ENCODE measurements around the gene ARHGEF16. TPM values are rescaled to one million over a fixed set of nuclear protein-coding genes. Genes with fewer than 3 reads are reported as not detected.

Gene ARHGEF16
- total RNA-seq, 1 donor from 2014 or later = 12.2 TPM

- H3K36me3 ChIP-seq = peaks cover 19% of the 10 kb centered on the region
- peaks cover 10% of the 10 kb centered on the region for H3K4me1 ChIP-seq
- no peak overlapping the region for H3K27ac ChIP-seq
- no peaks in the 10 kb centered on the region for H3K9me3 ChIP-seq
- DNase-seq = no peak
- no peaks in the 10 kb centered on the region for H3K27me3 ChIP-seq
- TF ChIP-seq, protein P1, sequence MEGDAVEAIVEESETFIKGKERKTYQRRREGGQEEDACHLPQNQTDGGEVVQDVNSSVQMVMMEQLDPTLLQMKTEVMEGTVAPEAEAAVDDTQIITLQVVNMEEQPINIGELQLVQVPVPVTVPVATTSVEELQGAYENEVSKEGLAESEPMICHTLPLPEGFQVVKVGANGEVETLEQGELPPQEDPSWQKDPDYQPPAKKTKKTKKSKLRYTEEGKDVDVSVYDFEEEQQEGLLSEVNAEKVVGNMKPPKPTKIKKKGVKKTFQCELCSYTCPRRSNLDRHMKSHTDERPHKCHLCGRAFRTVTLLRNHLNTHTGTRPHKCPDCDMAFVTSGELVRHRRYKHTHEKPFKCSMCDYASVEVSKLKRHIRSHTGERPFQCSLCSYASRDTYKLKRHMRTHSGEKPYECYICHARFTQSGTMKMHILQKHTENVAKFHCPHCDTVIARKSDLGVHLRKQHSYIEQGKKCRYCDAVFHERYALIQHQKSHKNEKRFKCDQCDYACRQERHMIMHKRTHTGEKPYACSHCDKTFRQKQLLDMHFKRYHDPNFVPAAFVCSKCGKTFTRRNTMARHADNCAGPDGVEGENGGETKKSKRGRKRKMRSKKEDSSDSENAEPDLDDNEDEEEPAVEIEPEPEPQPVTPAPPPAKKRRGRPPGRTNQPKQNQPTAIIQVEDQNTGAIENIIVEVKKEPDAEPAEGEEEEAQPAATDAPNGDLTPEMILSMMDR (IDR thresholded peaks at IDR 0.05) = no peak
- intact Hi-C loops (cut with DNase I) = no loop called here
- no peak overlapping the region for H3K4me3 ChIP-seq
- ATAC-seq = no peak
Observed at GRCh38 chr1:3506041-3506440, 51.6 kb downstream of the ARHGEF16 start.

DNA sequence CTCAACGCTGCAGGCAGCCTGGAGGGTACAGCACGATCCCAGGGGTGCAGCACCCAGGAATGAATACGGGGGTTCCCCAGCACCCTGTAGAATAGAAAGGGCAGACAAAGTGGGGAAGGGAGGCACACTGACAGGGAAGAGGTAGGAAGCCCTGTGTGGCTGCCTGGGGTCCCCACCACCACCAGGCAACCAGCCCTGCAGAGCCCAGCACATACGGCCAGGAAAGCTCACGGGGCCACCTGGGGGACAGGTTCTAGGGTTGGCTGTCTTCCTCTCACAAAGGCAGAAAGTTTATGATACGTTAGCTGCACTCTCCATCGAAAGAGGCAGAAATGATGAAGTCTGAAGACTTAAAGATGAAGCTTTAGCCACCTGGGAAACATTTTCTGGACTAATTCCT is 52.5 kb downstream of the ARHGEF16 start:
- ATAC-seq = no peak
- TF ChIP-seq, protein P1 (IDR thresholded peaks at IDR 0.05) = no peak
- Histone ChIP-seq H3K9me3 (no peaks in the 10 kb centered on the region), H3K36me3 (peaks cover 19% of the 10 kb centered on the region), H3K27me3 (no peaks in the 10 kb centered on the region), H3K4me3 (no peak overlapping the region), H3K27ac (no peak overlapping the region), H3K4me1 (peaks cover 10% of the 10 kb centered on the region)
- intact Hi-C loops (cut with DNase I) = no loop called here
- DNase-seq = no peak

- intact Hi-C loops (cut with DNase I) = no loop called here
Observed at GRCh38 chr1:3507636-3508275, 53.3 kb downstream of the ARHGEF16 start.

DNA sequence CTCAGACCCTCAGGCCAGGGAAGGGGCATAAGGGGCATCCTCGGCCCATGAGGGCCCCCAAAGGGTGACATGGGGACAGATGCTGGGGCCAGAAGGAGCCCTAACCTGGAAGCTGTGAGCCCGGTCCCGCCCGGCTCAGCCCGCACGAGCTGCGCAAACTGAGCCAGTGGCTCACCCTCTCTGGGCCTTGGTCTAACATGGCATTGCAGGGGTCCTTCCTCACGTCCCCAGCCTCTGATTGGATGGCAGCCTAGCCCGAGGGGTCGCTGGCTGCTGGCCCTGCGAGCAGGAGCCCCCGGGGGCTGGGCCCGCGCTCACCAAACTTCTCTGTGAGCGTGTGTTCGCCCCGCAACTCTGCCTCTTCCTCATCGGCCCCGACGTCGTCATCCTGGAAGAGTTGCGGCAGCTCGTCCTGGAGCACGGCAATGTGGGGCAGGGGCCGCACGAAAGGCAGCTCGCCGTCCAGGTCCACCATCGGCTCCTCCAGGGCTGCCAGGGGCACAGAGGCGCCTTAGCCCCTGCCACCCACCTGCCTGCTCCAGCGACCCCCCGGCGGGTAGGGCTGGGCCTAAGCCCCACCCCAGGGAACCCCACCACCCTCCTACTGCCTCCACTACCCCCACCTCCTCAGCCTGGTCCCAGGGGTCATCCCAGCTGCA is 54.4 kb downstream of the ARHGEF16 start:
- intact Hi-C loops (cut with DNase I) = no loop called here
- peaks cover 10% of the 10 kb centered on the region for H3K4me1 ChIP-seq
- no peaks in the 10 kb centered on the region for H3K9me3 ChIP-seq
- DNase-seq (no peak), ATAC-seq (no peak)
- no peak overlapping the region for H3K4me3 ChIP-seq
- TF ChIP-seq, protein P1 (IDR thresholded peaks at IDR 0.05) = no peak
- no peaks in the 10 kb centered on the region for H3K27me3 ChIP-seq
- H3K36me3 ChIP-seq = peaks cover 19% of the 10 kb centered on the region
- no peak overlapping the region for H3K27ac ChIP-seq

More at GRCh38 chr1:3507636-3508275, 53.3 kb downstream of the ARHGEF16 start:
- Histone ChIP-seq H3K9me3 (no peaks in the 10 kb centered on the region), H3K4me1 (peaks cover 10% of the 10 kb centered on the region), H3K36me3 (peaks cover 19% of the 10 kb centered on the region), H3K27me3 (no peaks in the 10 kb centered on the region), H3K27ac (no peak overlapping the region), H3K4me3 (no peak overlapping the region)
- DNase-seq = no peak
- TF ChIP-seq, protein P1 (IDR thresholded peaks at IDR 0.05) = no peak
- no peak for ATAC-seq

GRCh38 chr1:3509721-3510120 is 55.3 kb downstream of the ARHGEF16 start:
- peaks cover 6% of the 10 kb centered on the region for H3K4me1 ChIP-seq
- no peaks in the 10 kb centered on the region for H3K27me3 ChIP-seq
- intact Hi-C loops (cut with DNase I) = no loop called here
- no peak overlapping the region for H3K4me3 ChIP-seq
- ATAC-seq (no peak), DNase-seq (no peak)
- H3K27ac ChIP-seq = no peak overlapping the region
- H3K36me3 ChIP-seq = peaks cover 19% of the 10 kb centered on the region
- TF ChIP-seq, protein P1 (IDR thresholded peaks at IDR 0.05) = no peak
- H3K9me3 ChIP-seq = no peaks in the 10 kb centered on the region

Measured in upper lobe of right lung (tissue), 1 donor.